Endometrium (tissue), 2 donors: ENCODE data around the gene PHF2.

ENCODE experiments used
- FAIRE-seq: peaks from 2 replicates; lab custom pipeline; 2012; peaks lifted over from hg19 to GRCh38; lab: Jason Lieb, UNC
- donor health status: control.
- donor health status: control.

Gene PHF2

GRCh38 chr9:93601063-93601462, 24.7 kb downstream of the PHF2 start:
- FAIRE-seq = no peak

- FAIRE-seq = no peak
Measured at GRCh38 chr9:93601666-93602065, 25.3 kb downstream of the PHF2 start.

- no peak for FAIRE-seq
Measured at GRCh38 chr9:93603011-93603410, 26.6 kb downstream of the PHF2 start.

GRCh38 chr9:93603906-93604326, 27.5 kb downstream of the PHF2 start:
- FAIRE-seq = no peak

- FAIRE-seq = no peak
Measured at GRCh38 chr9:93606187-93606586, 29.8 kb downstream of the PHF2 start.

GRCh38 chr9:93610206-93610605, 33.8 kb downstream of the PHF2 start:
- no peak for FAIRE-seq

- no peak for FAIRE-seq
Measured at GRCh38 chr9:93612052-93612795, 35.8 kb downstream of the PHF2 start.

GRCh38 chr9:93612796-93613154, 36.4 kb downstream of the PHF2 start:
- FAIRE-seq = no peak

GRCh38 chr9:93613174-93613573, 36.8 kb downstream of the PHF2 start:
- FAIRE-seq = no peak

GRCh38 chr9:93613791-93614190, 37.4 kb downstream of the PHF2 start:
- no peak for FAIRE-seq

- FAIRE-seq = no peak
Measured at GRCh38 chr9:93614830-93615468, 38.6 kb downstream of the PHF2 start.

- FAIRE-seq = no peak
Measured at GRCh38 chr9:93616044-93616443, 39.7 kb downstream of the PHF2 start.

- FAIRE-seq = no peak
Measured at GRCh38 chr9:93617273-93617672, 40.9 kb downstream of the PHF2 start.

- no peak for FAIRE-seq
Measured at GRCh38 chr9:93619272-93619775, 42.9 kb downstream of the PHF2 start.

GRCh38 chr9:93620041-93620506, 43.7 kb downstream of the PHF2 start:
- no peak for FAIRE-seq

- FAIRE-seq = no peak
Measured at GRCh38 chr9:93620881-93621820, 44.8 kb downstream of the PHF2 start.

GRCh38 chr9:93621922-93622321, 45.5 kb downstream of the PHF2 start:
- FAIRE-seq = no peak

- no peak for FAIRE-seq
Measured at GRCh38 chr9:93622691-93623090, 46.3 kb downstream of the PHF2 start.

GRCh38 chr9:93623753-93624152, 47.4 kb downstream of the PHF2 start:
- FAIRE-seq = no peak

GRCh38 chr9:93624431-93624834, 48.0 kb downstream of the PHF2 start:
- FAIRE-seq = no peak

GRCh38 chr9:93624977-93625376, 48.6 kb downstream of the PHF2 start:
- no peak for FAIRE-seq

GRCh38 chr9:93629920-93630319, 53.5 kb downstream of the PHF2 start:
- no peak for FAIRE-seq
